CD4-positive, alpha-beta T cell (primary cell): ENCODE results near the gene EYA2. TPM values are rescaled to one million over a fixed set of nuclear protein-coding genes. Genes with fewer than 3 reads are reported as not detected.

Experiments
- ATAC-seq: fragments of 200-7000 bp; cut with Tn5 transposase; one replicate; pipeline ENCODE4 v1.10.0; 2022; ENCODE audit warnings: mild to moderate bottlenecking; ENCODE audit not compliant: poor library complexity
- CTCF ChIA-PET: fragments of 350-600 bp; sonication (Branson Sonifier 250); formaldehyde crosslinking; loops from one replicate; lab custom pipeline; 2021; ENCODE audit warnings: antibody characterized with exemption, inconsistent platforms; lab: Charles Lee
- POLR2A ChIA-PET: fragments of 350-600 bp; sonication (Branson Sonifier 250); formaldehyde crosslinking; loops from one replicate; lab custom pipeline; 2021; ENCODE audit warnings: antibody characterized with exemption, inconsistent platforms; lab: Charles Lee
- DNase-seq, 14 experiments: peaks; one replicate each; pipeline ENCODE4 v3.0.0-alpha.2; 2013 to 2020; ENCODE audit warnings: mixed read lengths in 2 of 14
- H3K27ac ChIP-seq, 2 donors: one replicate each; pipeline versions ENCODE4 v1.5.1 to v1.7.0; 2013; ENCODE audit warnings: low read length in 2 of 2, low read depth in 1 of 2, mild to moderate bottlenecking in 1 of 2
- H3K27me3 ChIP-seq, 2 experiments: 1 replicate in 1 of 2; 2 replicates in 1 of 2; pipeline versions ENCODE4 v1.6.1 to v1.7.0; 2013; ENCODE audit warnings: low read length in 2 of 2, control low read depth in 1 of 2, mild to moderate bottlenecking in 1 of 2, moderate library complexity in 1 of 2; ENCODE audit not compliant: insufficient read depth in 2 of 2, control insufficient read depth in 1 of 2
- H3K36me3 ChIP-seq: one replicate; pipeline ENCODE4 v1.6.1; 2013; ENCODE audit warnings: low read length, control low read depth; ENCODE audit not compliant: insufficient read depth
- H3K4me1 ChIP-seq: one replicate; pipeline ENCODE4 v1.6.1; 2013; ENCODE audit warnings: low read length, control low read depth; ENCODE audit not compliant: insufficient read depth
- H3K4me3 ChIP-seq: one replicate; pipeline ENCODE4 v1.5.1; 2013; ENCODE audit warnings: mild to moderate bottlenecking, low read length, moderate library complexity
- H3K9me3 ChIP-seq, 2 experiments: 1 replicate in 1 of 2; 2 replicates in 1 of 2; pipeline versions ENCODE4 v1.6.1 to v1.7.0; 2013; ENCODE audit warnings: low read length in 2 of 2, mild to moderate bottlenecking in 2 of 2, control low read depth in 1 of 2, moderate library complexity in 1 of 2; ENCODE audit not compliant: control insufficient read depth in 1 of 2, insufficient read depth in 1 of 2
- H3K27ac Mint-ChIP-seq: one replicate; pipeline ENCODE4 v1.8.0; 2020; ENCODE audit warnings: mixed read lengths
- H3K27me3 Mint-ChIP-seq: one replicate; pipeline ENCODE4 v1.8.0; 2021; ENCODE audit warnings: mixed read lengths
- H3K36me3 Mint-ChIP-seq: one replicate; pipeline ENCODE4 v1.8.0; 2021; ENCODE audit warnings: low read depth, mixed read lengths
- H3K4me1 Mint-ChIP-seq: one replicate; pipeline ENCODE4 v1.8.0; 2021; ENCODE audit warnings: low read depth, mixed read lengths
- H3K4me3 Mint-ChIP-seq: one replicate; pipeline ENCODE4 v1.8.0; 2020; ENCODE audit warnings: mild to moderate bottlenecking, mixed read lengths
- H3K9me3 Mint-ChIP-seq: one replicate; pipeline ENCODE4 v1.8.0; 2020; ENCODE audit warnings: mixed read lengths
- CTCF ChIP-seq: fragments of 200-600 bp; IDR thresholded peaks from one replicate; pipeline ENCODE4 v1.8.0; 2022; ENCODE audit warnings: antibody characterized with exemption, mild to moderate bottlenecking
- intact Hi-C, 2 experiments: fragments of 100-400 bp; cut with DNase I in 1 of 2; cut with micrococcal nuclease in 1 of 2; formaldehyde crosslinking; loops; one replicate each; pipeline versions ENCODE4 v1.15.1 to v1.9.0; 2023 to 2025; cut with DNase I, micrococcal nuclease
- total RNA-seq, 174 experiments: library from RNA in 2 of 174; stranded (reverse) in 2 of 174; gene quantifications; one replicate each; pipeline ENCODE4 v1.2.3 and lab custom pipeline; 2021 to 2026

Gene EYA2
- total RNA-seq, 2 experiments from 2014 or later = not detected

GRCh38 chr20:47090835-47091234 lies 196.2 kb downstream of the EYA2 start:
- TF ChIP-seq CTCF = no peak
- H3K9me3 Mint-ChIP-seq = peaks cover 4% of the 10 kb centered on the region
- no peak overlapping the region for H3K27ac Mint-ChIP-seq
- ChIA-PET POLR2A (no interaction called here), CTCF (no interaction called here)
- no peak overlapping the region for H3K4me3 Mint-ChIP-seq
- intact Hi-C loops = no loop called here
- DNase-seq (no peak), ATAC-seq (no peak)
- no peaks in the 10 kb centered on the region for H3K4me1 Mint-ChIP-seq
- no peak overlapping the region for H3K27ac ChIP-seq
- H3K27me3 Mint-ChIP-seq = peaks cover 16% of the 10 kb centered on the region
- H3K9me3 ChIP-seq = peaks cover 4 to 9% of the 10 kb centered on the region in 2 experiments
- H3K4me3 ChIP-seq = no peak overlapping the region
- H3K36me3 ChIP-seq = no peaks in the 10 kb centered on the region
- no peaks in the 10 kb centered on the region for H3K36me3 Mint-ChIP-seq
- H3K27me3 ChIP-seq = no peaks in the 10 kb centered on the region
- no peaks in the 10 kb centered on the region for H3K4me1 ChIP-seq

DNA sequence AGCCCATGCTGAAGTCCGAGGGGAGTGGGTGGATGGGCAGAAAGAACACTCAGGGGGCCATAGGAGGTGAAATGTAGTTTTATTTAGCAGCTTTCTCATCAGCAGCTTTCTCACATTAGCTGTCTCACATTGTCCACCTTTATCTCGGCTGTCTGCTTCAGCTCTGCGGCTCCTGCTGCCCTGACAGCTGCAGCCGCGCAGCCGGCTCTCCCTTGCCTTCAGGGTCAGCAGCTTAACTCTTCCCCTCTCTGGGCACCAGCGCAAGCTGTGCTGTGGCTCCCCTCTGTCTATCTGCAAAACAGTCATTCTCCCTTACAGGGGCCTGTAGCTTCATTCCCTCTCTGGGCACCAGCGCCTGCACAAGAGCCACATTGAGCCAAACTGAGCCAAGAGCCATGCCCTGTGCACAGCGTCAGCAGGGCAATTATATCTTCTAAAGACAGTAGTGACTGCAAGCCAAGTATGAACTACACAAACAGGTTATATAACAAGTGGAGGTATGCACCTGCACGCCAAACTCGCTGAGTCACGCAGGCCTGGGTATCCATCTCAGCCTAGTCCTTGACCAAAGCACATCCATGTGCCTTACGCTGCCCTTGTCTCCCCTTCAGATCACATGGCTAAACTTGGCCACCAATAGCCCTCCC lies 198.8 kb downstream of the EYA2 start:
- Histone ChIP-seq H3K4me3 (no peak overlapping the region), H3K27ac (no peak overlapping the region), H3K9me3 (peaks cover 6 to 9% of the 10 kb centered on the region in 2 experiments), H3K36me3 (no peaks in the 10 kb centered on the region), H3K4me1 (no peaks in the 10 kb centered on the region), H3K27me3 (no peaks in the 10 kb centered on the region)
- intact Hi-C loops = no loop called here
- ATAC-seq = no peak
- no peaks in the 10 kb centered on the region for H3K4me1 Mint-ChIP-seq
- no peak for TF ChIP-seq CTCF
- ChIA-PET POLR2A (no interaction called here), CTCF (no interaction called here)
- no peak overlapping the region for H3K4me3 Mint-ChIP-seq
- no peak overlapping the region for H3K27ac Mint-ChIP-seq
- H3K36me3 Mint-ChIP-seq = no peaks in the 10 kb centered on the region
- no peak for DNase-seq
- H3K9me3 Mint-ChIP-seq = peaks cover 10% of the 10 kb centered on the region
- H3K27me3 Mint-ChIP-seq = peaks cover 26% of the 10 kb centered on the region

DNA sequence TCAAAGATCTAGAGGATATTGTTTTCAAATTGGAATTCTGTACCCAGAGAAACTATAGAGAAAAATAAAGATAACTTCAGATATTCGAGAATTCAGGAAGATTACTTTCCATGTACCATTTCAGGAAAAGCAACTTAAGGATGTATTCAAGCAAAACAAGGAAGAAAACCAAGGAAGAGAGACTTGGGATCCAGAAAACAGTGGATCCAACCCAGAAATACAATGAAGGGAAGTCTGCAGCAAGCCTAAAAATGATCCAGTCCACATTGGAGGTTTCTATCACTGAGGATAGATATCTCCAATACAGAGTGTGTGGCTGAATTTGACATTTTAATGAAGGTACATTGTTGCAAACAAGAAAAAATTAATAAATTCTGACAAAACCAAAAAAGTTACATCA lies 201.0 kb downstream of the EYA2 start:
- no peak for DNase-seq
- no peaks in the 10 kb centered on the region for H3K36me3 Mint-ChIP-seq
- peaks cover 40% of the 10 kb centered on the region for H3K27me3 Mint-ChIP-seq
- H3K4me3 Mint-ChIP-seq = no peak overlapping the region
- Histone ChIP-seq H3K9me3 (peaks cover 6 to 9% of the 10 kb centered on the region in 2 experiments), H3K4me3 (no peak overlapping the region), H3K4me1 (no peaks in the 10 kb centered on the region), H3K27ac (no peak overlapping the region), H3K36me3 (no peaks in the 10 kb centered on the region), H3K27me3 (peaks cover 3 to 7% of the 10 kb centered on the region in 2 experiments)
- POLR2A ChIA-PET = no interaction called here
- no peak overlapping the region for H3K27ac Mint-ChIP-seq
- H3K4me1 Mint-ChIP-seq = no peaks in the 10 kb centered on the region
- no peak for TF ChIP-seq CTCF
- intact Hi-C loops = no loop called here
- CTCF ChIA-PET = no interaction called here
- peaks cover 10% of the 10 kb centered on the region for H3K9me3 Mint-ChIP-seq
- ATAC-seq = no peak
